HG02610 (cell line): Measurements from ENCODE around the gene TNRC6A.

Source experiments
- ATAC-seq: cut with Tn5 transposase; IDR thresholded peaks from one replicate; pipeline ENCODE4 v1.9.1; 2021; ENCODE audit warnings: mild to moderate bottlenecking, moderate library complexity; ENCODE audit not compliant: unreplicated experiment

The TNRC6A gene

DNA sequence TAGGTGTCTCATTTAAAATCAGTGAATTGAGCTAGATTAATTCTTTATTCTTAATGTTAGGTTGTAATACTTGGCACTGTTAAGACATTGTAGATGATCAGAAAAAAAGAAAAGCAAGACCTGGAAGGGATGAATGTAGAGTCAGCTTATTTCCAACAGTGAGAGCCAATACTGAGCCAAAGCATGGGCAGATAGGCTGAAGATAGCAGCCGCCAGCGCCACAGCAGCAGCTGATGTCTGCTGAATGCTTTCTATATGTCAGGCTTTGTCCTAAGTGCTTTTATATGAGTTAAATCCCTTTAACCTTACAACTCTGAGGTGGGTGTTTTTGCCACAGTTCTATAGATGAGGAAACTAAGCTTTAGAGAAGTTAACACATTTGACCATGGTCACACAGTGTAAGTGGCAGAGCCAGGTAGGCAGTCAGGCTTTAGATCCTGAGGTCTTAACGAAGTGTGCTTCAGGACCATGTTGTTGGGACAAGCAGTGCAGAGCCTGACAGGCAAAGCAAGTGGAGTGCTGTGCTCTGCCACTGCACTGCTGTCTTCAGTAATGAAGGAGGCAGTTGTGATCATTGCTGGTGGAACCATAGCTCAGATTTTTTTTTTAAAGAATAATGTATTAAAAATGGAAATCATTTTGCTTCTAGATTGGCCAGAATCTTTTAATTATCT lies 25.9 kb downstream of the TNRC6A start:
- ATAC-seq = no peak

GRCh38 chr16:24758373-24758772 lies 28.9 kb downstream of the TNRC6A start:
- ATAC-seq = no peak

DNA sequence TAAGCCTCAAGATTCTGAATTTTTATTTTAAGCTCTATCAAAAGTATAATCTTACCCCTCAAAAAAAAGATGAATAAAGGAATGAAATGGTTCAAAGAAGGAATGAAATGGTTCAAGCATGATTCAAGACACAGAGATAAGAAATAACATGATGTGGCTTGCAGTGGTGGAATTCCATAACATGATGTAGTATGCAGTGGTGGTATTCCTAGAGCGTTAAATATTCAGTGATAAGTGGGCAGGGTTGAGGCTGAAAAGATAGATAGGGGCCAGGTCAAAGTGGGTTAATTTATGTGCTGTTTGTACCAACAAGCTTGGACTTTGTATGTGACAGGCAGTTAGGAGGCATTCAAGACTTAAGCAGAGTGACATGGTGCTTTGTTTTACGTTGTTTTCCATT lies 29.6 kb downstream of the TNRC6A start:
- ATAC-seq = no peak

- no peak for ATAC-seq
Observed at GRCh38 chr16:24761526-24761925, 32.1 kb downstream of the TNRC6A start.

GRCh38 chr16:24764916-24765315 lies 35.5 kb downstream of the TNRC6A start:
- ATAC-seq = no peak

GRCh38 chr16:24766057-24766456 lies 36.6 kb downstream of the TNRC6A start:
- no peak for ATAC-seq

DNA sequence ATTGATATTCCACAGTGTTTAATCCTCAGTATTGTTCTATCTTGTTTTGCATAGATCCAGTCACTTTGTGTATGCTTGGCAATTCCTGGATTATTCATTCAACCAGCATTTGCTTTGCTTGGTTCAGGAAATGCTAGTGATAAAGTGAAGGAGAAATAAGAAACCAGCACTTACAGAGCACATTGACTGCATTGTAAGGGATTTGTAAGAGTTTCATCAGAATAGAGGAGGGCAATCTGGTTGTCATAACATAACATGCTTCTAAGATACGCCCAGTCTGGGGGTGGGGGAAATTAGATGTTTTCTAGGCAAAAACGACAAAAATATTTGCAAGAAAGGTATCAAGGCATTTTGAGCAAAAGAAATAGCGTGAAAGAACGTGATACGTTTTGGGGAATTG lies 40.4 kb downstream of the TNRC6A start:
- no peak for ATAC-seq

- peak; percentile 45 for ATAC-seq
Observed at GRCh38 chr16:24771132-24771778, 41.8 kb downstream of the TNRC6A start.

GRCh38 chr16:24771779-24772157 lies 42.3 kb downstream of the TNRC6A start:
- no peak for ATAC-seq

- ATAC-seq = no peak
Observed at GRCh38 chr16:24773771-24774427, 44.4 kb downstream of the TNRC6A start.

DNA sequence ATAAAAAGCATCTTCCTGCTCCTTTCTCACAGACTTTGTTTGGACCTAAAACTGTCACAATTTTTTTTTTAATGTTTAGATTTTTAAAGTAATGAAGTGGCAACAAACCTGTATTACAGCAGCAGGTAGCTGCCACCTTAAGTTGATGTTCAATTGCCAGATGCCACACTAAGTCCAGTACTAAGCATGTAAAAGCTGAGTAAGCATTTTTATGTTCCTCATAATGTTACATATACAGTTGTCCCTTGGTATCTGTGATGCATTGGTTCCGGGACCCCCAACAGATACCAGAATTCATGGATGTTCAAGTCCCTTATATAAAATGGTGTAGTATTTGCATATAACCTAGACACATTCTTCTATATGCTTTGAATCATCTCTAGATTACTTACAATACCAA lies 45.1 kb downstream of the TNRC6A start:
- ATAC-seq = no peak

GRCh38 chr16:24775455-24775854 lies 46.0 kb downstream of the TNRC6A start:
- no peak for ATAC-seq

DNA sequence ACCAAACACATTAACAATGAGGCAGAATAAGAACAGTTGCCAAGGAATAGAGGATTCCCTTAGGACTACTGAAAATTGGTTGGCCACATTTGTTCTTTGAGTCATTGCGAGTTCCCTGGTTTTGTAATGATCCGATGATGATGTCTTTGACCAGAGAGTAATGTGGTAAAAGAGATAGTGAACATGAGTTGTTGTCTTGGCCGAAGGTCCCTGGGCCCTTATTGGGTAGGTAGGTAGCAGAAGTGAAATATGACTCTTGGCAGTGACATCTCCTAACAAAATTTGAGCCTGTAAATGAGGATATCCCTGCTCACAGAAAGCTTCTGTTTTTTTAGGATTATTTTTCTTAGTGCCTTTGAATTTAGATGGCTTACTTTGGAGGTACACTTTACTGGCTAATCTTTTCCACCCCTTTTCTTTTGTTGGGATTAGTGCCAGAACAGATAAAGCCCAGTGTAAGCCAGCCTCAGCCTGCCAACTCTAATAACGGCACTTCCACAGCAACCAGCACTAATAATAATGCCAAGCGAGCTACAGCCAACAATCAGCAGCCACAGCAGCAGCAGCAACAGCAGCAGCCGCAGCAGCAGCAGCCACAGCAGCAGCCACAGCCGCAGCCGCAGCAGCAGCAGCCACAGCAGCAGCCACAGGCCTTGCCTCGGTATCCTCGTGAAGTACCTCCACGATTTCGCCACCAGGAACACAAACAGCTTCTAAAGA lies 47.2 kb downstream of the TNRC6A start:
- no peak for ATAC-seq

DNA sequence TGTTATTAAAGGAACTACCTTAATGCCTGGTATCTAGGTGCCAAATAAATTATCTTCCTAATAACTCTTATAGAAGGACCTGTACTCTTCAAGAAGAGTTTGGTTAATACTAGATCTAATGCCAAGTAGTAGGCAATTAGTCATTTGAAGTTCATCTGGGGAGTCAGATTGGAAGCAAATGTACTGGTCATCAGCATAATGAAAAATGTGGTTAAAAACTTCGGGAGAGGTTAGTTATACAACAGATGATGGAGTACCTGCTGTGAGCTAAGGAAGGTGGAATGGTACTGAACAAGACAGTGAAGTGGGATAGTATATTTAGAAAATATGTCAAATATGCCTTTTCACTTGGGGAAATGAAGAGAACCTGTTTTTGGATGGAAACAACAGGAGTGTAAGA lies 49.2 kb downstream of the TNRC6A start:
- no peak for ATAC-seq

DNA sequence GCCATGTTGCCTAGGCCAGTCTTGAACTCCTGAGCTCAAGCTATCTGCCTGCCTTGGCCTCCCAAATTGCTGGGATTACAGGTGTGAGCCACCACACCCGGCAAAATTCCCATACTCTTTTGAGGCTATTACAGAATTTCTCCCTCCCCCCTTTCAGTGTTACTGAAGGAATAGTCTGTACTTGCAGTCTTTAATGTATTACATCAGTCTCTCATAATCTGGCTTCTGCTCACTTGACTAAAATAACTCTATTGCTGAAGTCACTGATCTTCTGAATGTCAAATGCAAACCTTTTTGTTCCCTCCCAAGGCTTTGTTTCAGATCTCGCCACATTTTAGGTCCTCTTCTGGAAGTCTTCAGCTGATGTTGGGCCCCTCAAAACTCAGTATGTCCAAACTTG lies 51.8 kb downstream of the TNRC6A start:
- no peak for ATAC-seq

DNA sequence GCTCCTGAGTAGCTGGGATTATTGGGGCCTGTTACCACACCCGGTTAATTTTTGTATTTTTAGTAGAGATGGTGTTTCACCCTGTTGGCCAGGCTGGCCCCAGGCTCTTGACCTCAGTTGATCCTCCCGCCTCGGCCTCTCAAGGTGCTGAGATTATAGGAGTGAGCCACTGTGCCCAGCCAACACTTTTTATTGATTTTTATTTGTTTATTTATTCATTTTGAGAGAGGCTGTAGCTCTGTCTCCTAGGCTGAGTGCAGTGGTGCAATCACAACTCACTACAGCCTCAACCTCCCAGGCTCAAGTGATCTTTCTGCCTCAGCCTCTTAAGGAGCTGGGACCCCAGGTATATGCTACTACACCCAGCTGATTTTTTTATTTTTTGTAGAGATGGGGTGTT lies 54.7 kb downstream of the TNRC6A start:
- ATAC-seq = no peak

DNA sequence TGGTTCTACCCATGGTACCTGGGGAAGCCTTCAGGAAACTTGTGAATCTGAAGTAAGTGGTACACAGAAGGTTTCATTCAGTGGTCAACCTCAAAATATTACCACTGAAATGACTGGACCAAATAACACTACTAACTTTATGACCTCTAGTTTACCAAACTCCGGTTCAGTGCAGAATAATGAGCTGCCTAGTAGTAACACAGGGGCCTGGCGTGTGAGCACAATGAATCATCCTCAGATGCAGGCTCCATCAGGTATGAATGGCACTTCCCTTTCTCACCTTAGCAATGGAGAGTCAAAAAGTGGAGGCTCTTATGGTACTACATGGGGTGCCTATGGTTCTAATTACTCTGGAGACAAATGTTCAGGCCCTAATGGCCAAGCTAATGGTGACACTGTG lies 60.4 kb downstream of the TNRC6A start:
- peak; percentile 39 for ATAC-seq

DNA sequence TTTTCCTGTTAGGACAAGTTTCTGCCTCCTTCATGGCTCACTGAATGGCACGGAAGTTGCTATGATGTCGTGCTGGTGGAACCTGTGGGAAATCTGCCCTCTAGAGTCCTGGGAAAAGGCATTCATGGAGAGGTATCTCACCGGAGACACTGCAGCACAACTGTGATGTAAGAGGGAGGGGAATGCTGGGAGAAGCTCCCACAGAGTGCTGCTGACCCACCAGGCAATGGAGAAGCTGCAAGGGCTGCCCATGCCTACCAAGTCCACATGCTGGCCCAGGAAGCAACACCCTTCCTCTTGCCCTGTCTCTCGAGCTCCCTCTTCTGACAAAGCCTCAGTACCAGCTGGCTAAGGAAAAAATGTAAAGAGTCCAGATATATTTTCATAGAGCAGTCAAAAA lies 71.1 kb downstream of the TNRC6A start:
- ATAC-seq = no peak

- ATAC-seq = no peak
Observed at GRCh38 chr16:24801761-24802302, 72.4 kb downstream of the TNRC6A start.

GRCh38 chr16:24805484-24805883 lies 76.0 kb downstream of the TNRC6A start:
- ATAC-seq = no peak

GRCh38 chr16:24807301-24807700 lies 77.8 kb downstream of the TNRC6A start:
- ATAC-seq = no peak
